Neural progenitor cell (in vitro differentiated cells): ENCODE results near the gene TRPM1. TPM values are rescaled to one million over a fixed set of nuclear protein-coding genes. Genes with fewer than 3 reads are reported as not detected.
"Not testable (repeated sequence)": the region's sequence is repeated elsewhere in the genome, so short reads cannot be mapped to it uniquely, and the experiment has no call there.

Experiments used
- DNase-seq: peaks from one replicate; pipeline ENCODE4 v3.0.0-alpha.2; 2016; ENCODE audit warnings: low spot score
- H2AFZ ChIP-seq: fragments of 200-600 bp; sonication (generic); replicated peaks from 2 replicates; pipeline ENCODE4 v1.6.1; 2016; ENCODE audit warnings: antibody characterized with exemption
- H3F3A ChIP-seq: fragments of 200-600 bp; sonication (generic); 2 replicates; pipeline ENCODE4 v1.6.1; 2016; ENCODE audit warnings: antibody characterized with exemption, low read depth
- H3K27ac ChIP-seq: fragments of 200-600 bp; sonication (generic); 2 replicates; pipeline ENCODE4 v1.5.1; 2016; ENCODE audit warnings: mild to moderate bottlenecking
- H3K27me3 ChIP-seq: fragments of 200-600 bp; sonication (generic); 2 replicates; pipeline ENCODE4 v1.6.1; 2016; ENCODE audit warnings: mild to moderate bottlenecking, moderate library complexity
- H3K36me3 ChIP-seq: fragments of 200-600 bp; sonication (generic); 2 replicates; pipeline ENCODE4 v1.5.1; 2016
- H3K4me1 ChIP-seq: fragments of 200-600 bp; sonication (generic); 2 replicates; pipeline ENCODE4 v1.6.1; 2016; ENCODE audit warnings: mixed run types
- H3K4me2 ChIP-seq: fragments of 200-600 bp; sonication (generic); 2 replicates; pipeline ENCODE4 v1.6.1; 2016
- H3K4me3 ChIP-seq: fragments of 200-600 bp; sonication (generic); 2 replicates; pipeline ENCODE4 v1.5.1; 2016
- H3K79me2 ChIP-seq: fragments of 200-600 bp; sonication (generic); 2 replicates; pipeline ENCODE4 v1.6.1; 2016; ENCODE audit warnings: low read depth
- H3K9ac ChIP-seq: fragments of 200-600 bp; sonication (generic); 2 replicates; pipeline ENCODE4 v1.6.1; 2016
- H3K9me3 ChIP-seq: fragments of 200-600 bp; sonication (generic); 2 replicates; pipeline ENCODE4 v1.5.1; 2016; ENCODE audit warnings: low read depth
- H4K20me1 ChIP-seq: fragments of 200-600 bp; sonication (generic); 2 replicates; pipeline ENCODE4 v1.6.1; 2016; ENCODE audit warnings: low read depth
- H3K27ac Mint-ChIP-seq: 3 replicates; pipeline ENCODE4 v1.8.0; 2021; ENCODE audit warnings: mixed read lengths
- H3K27me3 Mint-ChIP-seq: 2 replicates; pipeline ENCODE4 v1.8.0; 2022; ENCODE audit warnings: low read depth, mild to moderate bottlenecking, inconsistent platforms, moderate library complexity, mixed read lengths; ENCODE audit not compliant: insufficient read depth
- H3K36me3 Mint-ChIP-seq: 3 replicates; pipeline ENCODE4 v1.8.0; 2021; ENCODE audit warnings: mixed read lengths
- H3K4me1 Mint-ChIP-seq: 3 replicates; pipeline ENCODE4 v1.8.0; 2021; ENCODE audit warnings: mixed read lengths
- H3K4me3 Mint-ChIP-seq: 3 replicates; pipeline ENCODE4 v1.8.0; 2021; ENCODE audit warnings: mild to moderate bottlenecking, moderate library complexity, mixed read lengths
- H3K9me3 Mint-ChIP-seq: 3 replicates; pipeline ENCODE4 v1.8.0; 2020; ENCODE audit warnings: mixed read lengths
- EZH2 ChIP-seq: fragments of 200-600 bp; sonication (generic); IDR thresholded peaks from 2 replicates; pipeline ENCODE4 v1.6.1; 2017; ENCODE audit warnings: antibody characterized with exemption, mild to moderate bottlenecking, moderate library complexity
- EZH2phosphoT487 ChIP-seq: fragments of 200-600 bp; sonication (generic); IDR thresholded peaks from 2 replicates; pipeline ENCODE4 v1.6.1; 2017; ENCODE audit warnings: antibody characterized with exemption
- total RNA-seq: library from RNA; depleted of rRNA; stranded (reverse); fragments of >200 nt; gene quantifications from 2 replicates; pipeline ENCODE4 v1.2.3, GENCODE V29; 2015; ENCODE audit warnings: low replicate concordance
- TF ChIP-seq, protein P1 (sequence below): fragments of 200-600 bp; sonication (generic); IDR thresholded peaks from 2 replicates; pipeline ENCODE4 v1.5.1; 2017; ENCODE audit warnings: antibody characterized with exemption, mild to moderate bottlenecking

Gene TRPM1
- total RNA-seq, 1 donor from 2014 or later: not detected

DNA sequence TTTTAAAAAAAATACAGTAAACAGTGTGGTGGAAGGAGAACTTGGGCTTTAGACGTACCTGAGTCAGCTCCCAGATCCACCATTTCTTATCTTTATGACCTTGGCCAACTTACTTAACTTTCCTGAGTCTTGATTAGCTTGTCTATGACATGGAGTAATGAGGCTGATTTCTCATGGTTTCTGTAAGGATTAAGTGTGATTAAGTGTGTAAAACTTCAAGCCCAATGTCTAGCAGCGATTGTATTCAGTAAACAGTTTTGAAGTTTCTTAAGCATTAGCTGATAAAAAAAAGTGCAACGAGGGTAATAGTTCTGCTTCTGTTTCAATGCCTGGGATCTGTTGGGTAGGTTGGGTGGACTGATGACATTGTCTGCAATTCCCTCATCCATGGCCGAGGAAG is 10.8 kb downstream of the TRPM1 start:
- Histone ChIP-seq H3K9ac (no peak overlapping the region), H3K4me2 (no peak overlapping the region), H3K27ac (no peak overlapping the region), H3F3A (no peaks in the 10 kb centered on the region), H4K20me1 (no peaks in the 10 kb centered on the region), H3K9me3 (no peaks in the 10 kb centered on the region), H3K4me1 (no peaks in the 10 kb centered on the region), H3K36me3 (no peaks in the 10 kb centered on the region), H3K4me3 (no peak overlapping the region), H2AFZ (no peak overlapping the region), H3K79me2 (no peaks in the 10 kb centered on the region), H3K27me3 (no peaks in the 10 kb centered on the region)
- H3K4me3 Mint-ChIP-seq: no peak overlapping the region
- peaks cover 12% of the 10 kb centered on the region for H3K27me3 Mint-ChIP-seq
- no peak for DNase-seq
- peaks cover 4% of the 10 kb centered on the region for H3K4me1 Mint-ChIP-seq
- H3K9me3 Mint-ChIP-seq: peaks cover 4% of the 10 kb centered on the region
- no peak overlapping the region for H3K27ac Mint-ChIP-seq
- H3K36me3 Mint-ChIP-seq: no peaks in the 10 kb centered on the region
- TF ChIP-seq EZH2 (no peak), EZH2phosphoT487 (no peak)
- TF ChIP-seq, protein P1, sequence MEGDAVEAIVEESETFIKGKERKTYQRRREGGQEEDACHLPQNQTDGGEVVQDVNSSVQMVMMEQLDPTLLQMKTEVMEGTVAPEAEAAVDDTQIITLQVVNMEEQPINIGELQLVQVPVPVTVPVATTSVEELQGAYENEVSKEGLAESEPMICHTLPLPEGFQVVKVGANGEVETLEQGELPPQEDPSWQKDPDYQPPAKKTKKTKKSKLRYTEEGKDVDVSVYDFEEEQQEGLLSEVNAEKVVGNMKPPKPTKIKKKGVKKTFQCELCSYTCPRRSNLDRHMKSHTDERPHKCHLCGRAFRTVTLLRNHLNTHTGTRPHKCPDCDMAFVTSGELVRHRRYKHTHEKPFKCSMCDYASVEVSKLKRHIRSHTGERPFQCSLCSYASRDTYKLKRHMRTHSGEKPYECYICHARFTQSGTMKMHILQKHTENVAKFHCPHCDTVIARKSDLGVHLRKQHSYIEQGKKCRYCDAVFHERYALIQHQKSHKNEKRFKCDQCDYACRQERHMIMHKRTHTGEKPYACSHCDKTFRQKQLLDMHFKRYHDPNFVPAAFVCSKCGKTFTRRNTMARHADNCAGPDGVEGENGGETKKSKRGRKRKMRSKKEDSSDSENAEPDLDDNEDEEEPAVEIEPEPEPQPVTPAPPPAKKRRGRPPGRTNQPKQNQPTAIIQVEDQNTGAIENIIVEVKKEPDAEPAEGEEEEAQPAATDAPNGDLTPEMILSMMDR: no peak

- peaks cover 2% of the 10 kb centered on the region for H3K36me3 Mint-ChIP-seq
- DNase-seq: no peak
These were observed 12.0 kb downstream of the TRPM1 start for GRCh38 chr15:31089368-31090047.

DNA sequence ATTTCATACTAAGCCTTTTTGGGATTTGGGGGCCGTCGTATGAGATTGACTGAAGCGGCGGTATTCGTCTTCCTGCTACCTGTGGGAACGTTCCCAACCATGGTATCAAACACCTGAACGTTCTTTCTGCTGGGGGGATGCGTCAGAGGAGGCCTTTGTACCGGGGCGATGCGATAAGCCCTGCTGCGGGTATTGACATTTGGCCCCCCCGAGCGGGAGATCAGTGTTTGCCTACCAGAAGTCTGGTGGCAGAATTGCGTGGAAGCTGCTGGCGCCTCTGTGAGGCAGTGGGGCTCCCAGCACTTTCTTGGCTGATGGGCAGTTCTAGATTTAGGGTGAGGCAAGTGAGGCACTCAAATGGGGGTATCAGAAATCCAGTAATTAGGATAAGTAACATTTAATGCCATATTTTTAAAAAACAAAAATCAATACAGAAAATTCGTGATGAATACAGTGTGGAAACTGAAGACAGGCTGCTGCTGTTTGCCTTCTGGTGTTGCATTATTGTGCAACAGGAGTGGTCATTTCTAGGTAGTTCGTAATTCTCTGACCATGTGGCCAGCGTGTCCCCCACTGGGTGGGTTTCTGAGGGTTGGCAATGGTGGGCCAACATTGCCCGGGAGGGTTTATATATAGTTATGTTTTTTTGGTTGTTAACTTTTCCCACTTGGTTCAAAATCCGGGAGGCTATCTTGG is 12.7 kb downstream of the TRPM1 start:
- H2AFZ ChIP-seq: no peak overlapping the region
- no peak for TF ChIP-seq EZH2phosphoT487
- TF ChIP-seq, protein P1: no peak
- no peak for TF ChIP-seq EZH2
- peaks cover 2% of the 10 kb centered on the region for H3K36me3 Mint-ChIP-seq

More at GRCh38 chr15:31089368-31090047, 12.0 kb downstream of the TRPM1 start:
- Histone ChIP-seq H4K20me1 (no peaks in the 10 kb centered on the region), H3K4me2 (no peak overlapping the region), H3K36me3 (no peaks in the 10 kb centered on the region), H3K27ac (no peak overlapping the region), H3K4me3 (no peak overlapping the region), H3K9ac (no peak overlapping the region), H3K79me2 (no peaks in the 10 kb centered on the region), H3K4me1 (no peaks in the 10 kb centered on the region), H3K27me3 (no peaks in the 10 kb centered on the region), H2AFZ (no peak overlapping the region), H3K9me3 (no peaks in the 10 kb centered on the region), H3F3A (no peaks in the 10 kb centered on the region)
- Mint-ChIP-seq H3K27ac (no peak overlapping the region), H3K4me1 (peaks cover 4% of the 10 kb centered on the region), H3K27me3 (peaks cover 12% of the 10 kb centered on the region), H3K9me3 (peaks cover 4% of the 10 kb centered on the region), H3K4me3 (no peak overlapping the region)
- TF ChIP-seq, protein P1: no peak
- TF ChIP-seq EZH2phosphoT487 (no peak), EZH2 (no peak)

GRCh38 chr15:31088041-31088440 is 13.5 kb downstream of the TRPM1 start:
- not testable (repeated sequence) for DNase-seq, H3K4me3 Mint-ChIP-seq, H4K20me1 ChIP-seq, H3K36me3 Mint-ChIP-seq, H3K4me1 ChIP-seq, H3K27ac ChIP-seq, H2AFZ ChIP-seq, H3K27me3 ChIP-seq, H3K9ac ChIP-seq, H3K9me3 Mint-ChIP-seq, H3K4me3 ChIP-seq, H3K4me2 ChIP-seq, H3K27ac Mint-ChIP-seq, H3K36me3 ChIP-seq, H3K27me3 Mint-ChIP-seq, H3K79me2 ChIP-seq, H3F3A ChIP-seq, H3K9me3 ChIP-seq
- peaks cover 11% of the 10 kb centered on the region for H3K4me1 Mint-ChIP-seq

More for the DNA sequence above, 12.7 kb downstream of the TRPM1 start:
- Histone ChIP-seq H3K9me3 (no peaks in the 10 kb centered on the region), H4K20me1 (no peaks in the 10 kb centered on the region), H3K27ac (no peak overlapping the region), H3K4me3 (no peak overlapping the region), H3K79me2 (no peaks in the 10 kb centered on the region), H3K27me3 (no peaks in the 10 kb centered on the region), H3K9ac (no peak overlapping the region), H3K4me1 (no peaks in the 10 kb centered on the region), H3K4me2 (no peak overlapping the region), H3F3A (no peaks in the 10 kb centered on the region), H3K36me3 (no peaks in the 10 kb centered on the region)
- no peak overlapping the region for H3K4me3 Mint-ChIP-seq
- no peak for DNase-seq
- H3K27ac Mint-ChIP-seq: no peak overlapping the region
- H3K27me3 Mint-ChIP-seq: peaks cover 12% of the 10 kb centered on the region
- H3K4me1 Mint-ChIP-seq: peaks cover 9% of the 10 kb centered on the region
- peaks cover 4% of the 10 kb centered on the region for H3K9me3 Mint-ChIP-seq
